DOHH2 (cell line): Measurements from ENCODE around the gene DRC3.

ENCODE experiments used
- EZH2phosphoT487 ChIP-seq: fragments of 200-600 bp; sonication (generic); IDR thresholded peaks from 2 replicates; pipeline ENCODE4 v1.6.1; 2017; ENCODE audit warnings: borderline replicate concordance, mild to moderate bottlenecking, antibody characterized with exemption, low read length, moderate library complexity, mixed read lengths
- TF ChIP-seq, protein P1 (sequence below): fragments of 200-600 bp; sonication (generic); IDR thresholded peaks from one replicate; pipeline ENCODE4 v1.5.1; 2014; ENCODE audit warnings: antibody characterized with exemption, mild to moderate bottlenecking, low read depth, low read length; ENCODE audit not compliant: poor library complexity, severe bottlenecking

DNA sequence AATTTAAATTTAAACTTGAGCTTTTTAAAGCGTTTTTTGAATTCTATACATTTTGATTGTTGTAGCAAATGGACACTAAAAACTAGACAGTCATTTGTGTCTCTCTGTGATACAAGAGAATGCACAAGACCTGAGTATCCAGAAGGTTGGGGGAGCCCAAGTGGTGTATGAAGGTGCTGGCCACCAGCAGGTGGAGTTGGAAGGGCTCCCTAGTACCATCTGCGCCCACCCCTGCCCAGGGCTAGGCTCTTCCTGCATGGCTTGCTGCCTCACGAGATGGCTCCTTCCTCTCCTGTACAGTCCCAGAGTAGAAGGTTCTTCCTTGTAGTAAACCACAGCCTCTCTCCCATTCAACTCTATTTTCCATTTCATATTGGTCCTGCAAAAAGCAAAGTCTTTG, 83.6 kb downstream of the DRC3 start:
- TF ChIP-seq, protein P1, sequence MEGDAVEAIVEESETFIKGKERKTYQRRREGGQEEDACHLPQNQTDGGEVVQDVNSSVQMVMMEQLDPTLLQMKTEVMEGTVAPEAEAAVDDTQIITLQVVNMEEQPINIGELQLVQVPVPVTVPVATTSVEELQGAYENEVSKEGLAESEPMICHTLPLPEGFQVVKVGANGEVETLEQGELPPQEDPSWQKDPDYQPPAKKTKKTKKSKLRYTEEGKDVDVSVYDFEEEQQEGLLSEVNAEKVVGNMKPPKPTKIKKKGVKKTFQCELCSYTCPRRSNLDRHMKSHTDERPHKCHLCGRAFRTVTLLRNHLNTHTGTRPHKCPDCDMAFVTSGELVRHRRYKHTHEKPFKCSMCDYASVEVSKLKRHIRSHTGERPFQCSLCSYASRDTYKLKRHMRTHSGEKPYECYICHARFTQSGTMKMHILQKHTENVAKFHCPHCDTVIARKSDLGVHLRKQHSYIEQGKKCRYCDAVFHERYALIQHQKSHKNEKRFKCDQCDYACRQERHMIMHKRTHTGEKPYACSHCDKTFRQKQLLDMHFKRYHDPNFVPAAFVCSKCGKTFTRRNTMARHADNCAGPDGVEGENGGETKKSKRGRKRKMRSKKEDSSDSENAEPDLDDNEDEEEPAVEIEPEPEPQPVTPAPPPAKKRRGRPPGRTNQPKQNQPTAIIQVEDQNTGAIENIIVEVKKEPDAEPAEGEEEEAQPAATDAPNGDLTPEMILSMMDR = no peak
- no peak for TF ChIP-seq EZH2phosphoT487
